Stimulated activated naive CD8-positive, alpha-beta T cell treated with anti-CD3 and anti-CD28 coated beads, Interleukin-15, amount 100 ng/mL, for 72 hours (primary cell): Measurements from ENCODE around the gene VWF.
"Not testable (repeated sequence)": the region's sequence is repeated elsewhere in the genome, so short reads cannot be mapped to it uniquely, and the experiment has no call there.

ENCODE experiments used
- ATAC-seq: fragments of 150-1000 bp; cut with Tn5 transposase; 2 replicates; pipeline ENCODE4 v1.10.0; 2021; ENCODE audit warnings: mild to moderate bottlenecking, moderate library complexity
- DNase-seq, 2 donors: peaks; one replicate each; pipeline ENCODE4 v3.0.0; 2021 to 2022
- H3K27ac Mint-ChIP-seq, 2 donors: one replicate each; pipeline ENCODE4 v1.8.0; 2022; ENCODE audit warnings: mild to moderate bottlenecking in 2 of 2, mixed read lengths in 2 of 2, moderate library complexity in 2 of 2
- H3K27me3 Mint-ChIP-seq: one replicate; pipeline ENCODE4 v1.8.0; 2022; ENCODE audit warnings: mixed read lengths
- H3K4me1 Mint-ChIP-seq: one replicate; pipeline ENCODE4 v1.8.0; 2022; ENCODE audit warnings: mild to moderate bottlenecking, mixed read lengths
- H3K4me3 Mint-ChIP-seq, 2 donors: one replicate each; pipeline ENCODE4 v1.8.0; 2022; ENCODE audit warnings: mild to moderate bottlenecking in 2 of 2, mixed read lengths in 2 of 2, moderate library complexity in 1 of 2
- H3K9me3 Mint-ChIP-seq, 2 donors: one replicate each; pipeline ENCODE4 v1.8.0; 2022; ENCODE audit warnings: mixed read lengths in 2 of 2

Gene VWF

GRCh38 chr12:6124411-6125309 lies at the start of gene VWF:
Gene VWF (minus strand): TSS chr12:6124670. CDS start chr12:6123196, 1,474 bp downstream.
- Mint-ChIP-seq H3K4me3 (no peak within 1 kb of the TSS), H3K4me1 (no peaks in the 10 kb centered on the region), H3K27ac (no peak within 1 kb of the TSS), H3K27me3 (no peaks in the 10 kb centered on the region), H3K9me3 (no peaks in the 10 kb centered on the region)
- DNase-seq (no peak), ATAC-seq (no peak)

GRCh38 chr12:6172862-6173261 lies 48.4 kb upstream of the VWF start:
- Mint-ChIP-seq H3K4me1 (peaks cover 24% of the 10 kb centered on the region), H3K4me3 (no peak overlapping the region), H3K9me3 (peaks cover 0 to 7% of the 10 kb centered on the region in 2 donors), H3K27ac (no peak overlapping the region), H3K27me3 (no peaks in the 10 kb centered on the region)
- DNase-seq (no peak), ATAC-seq (no peak)

- Mint-ChIP-seq H3K9me3 (peaks cover 0 to 7% of the 10 kb centered on the region in 2 donors), H3K27me3 (no peaks in the 10 kb centered on the region), H3K27ac (no peak overlapping the region), H3K4me3 (no peak overlapping the region), H3K4me1 (peaks cover 32% of the 10 kb centered on the region)
- DNase-seq (no peak), ATAC-seq (no peak)
Observed at GRCh38 chr12:6172086-6172485, 47.6 kb upstream of the VWF start.

GRCh38 chr12:6171409-6172015 lies 47.0 kb upstream of the VWF start:
- Mint-ChIP-seq H3K4me3 (no peak overlapping the region), H3K27ac (no peak overlapping the region), H3K4me1 (peaks cover 38% of the 10 kb centered on the region), H3K27me3 (no peaks in the 10 kb centered on the region), H3K9me3 (peaks cover 0 to 7% of the 10 kb centered on the region in 2 donors)
- ATAC-seq (no peak), DNase-seq (no peak)

DNA sequence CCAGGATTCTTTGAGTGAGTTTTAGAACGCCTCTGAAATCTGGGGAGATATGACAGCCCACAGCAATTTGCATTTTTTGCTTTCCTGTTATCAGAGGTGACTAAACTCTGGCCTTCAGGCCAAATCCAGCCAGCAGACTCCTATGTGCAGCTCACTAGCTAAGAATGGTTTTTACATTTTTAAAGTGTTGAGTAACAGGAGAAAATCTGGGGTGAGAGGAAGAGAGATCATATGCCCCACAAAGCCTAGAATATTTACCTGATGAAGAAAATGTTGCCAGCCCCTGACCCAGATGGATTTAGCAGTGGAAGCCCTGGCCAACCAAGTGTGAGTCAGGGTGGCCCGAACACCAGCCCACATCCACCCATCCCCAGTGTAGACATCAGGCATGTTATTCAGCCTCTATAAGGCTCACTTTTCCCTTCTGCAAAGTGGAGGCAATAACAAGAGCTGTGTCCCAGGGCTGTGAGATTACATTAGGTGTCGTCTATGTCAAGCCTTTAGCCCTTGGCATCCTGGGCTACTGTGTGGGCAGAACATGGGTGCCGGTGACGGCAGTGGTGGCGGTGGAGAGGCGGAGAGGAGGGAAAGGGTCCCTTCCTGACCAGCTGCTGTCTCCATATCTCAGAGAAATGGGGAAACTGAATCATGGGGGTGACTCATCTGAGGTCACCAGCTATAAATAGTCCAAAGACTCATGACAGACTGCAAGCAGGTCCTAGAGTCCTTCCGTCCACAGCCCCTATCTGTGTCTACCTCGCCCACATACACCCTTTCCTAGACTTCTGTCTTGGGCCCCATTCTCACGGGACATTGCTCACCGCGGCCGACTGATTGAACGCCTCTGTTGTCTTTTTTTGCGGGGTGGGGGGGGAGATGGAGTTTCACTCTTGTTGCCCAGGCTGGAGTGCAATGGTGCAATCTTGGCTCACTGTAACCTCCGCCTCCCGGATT lies 43.1 kb upstream of the VWF start:
- H3K27me3 Mint-ChIP-seq = no peaks in the 10 kb centered on the region
- H3K27ac Mint-ChIP-seq = peak overlapping the region; percentile 98 to 99
- H3K4me1 Mint-ChIP-seq = peaks cover 43% of the 10 kb centered on the region
- peak overlapping the region; percentile 56 to 77 for H3K4me3 Mint-ChIP-seq
- H3K9me3 Mint-ChIP-seq = no peaks in the 10 kb centered on the region
- DNase-seq (peak; percentile 76 to 86), ATAC-seq (peak; percentile 95)

GRCh38 chr12:6166808-6167207 lies 42.3 kb upstream of the VWF start:
- ATAC-seq = no peak
- DNase-seq = no peak
- no peaks in the 10 kb centered on the region for H3K27me3 Mint-ChIP-seq
- peak overlapping the region; percentile 39 to 77 for H3K4me3 Mint-ChIP-seq
- H3K27ac Mint-ChIP-seq = peak overlapping the region; percentile 98 to 99
- H3K4me1 Mint-ChIP-seq = peaks cover 43% of the 10 kb centered on the region
- no peaks in the 10 kb centered on the region for H3K9me3 Mint-ChIP-seq

- no peak overlapping the region for H3K27ac Mint-ChIP-seq
- H3K27me3 Mint-ChIP-seq = no peaks in the 10 kb centered on the region
- no peak overlapping the region for H3K4me3 Mint-ChIP-seq
- peaks cover 46% of the 10 kb centered on the region for H3K4me1 Mint-ChIP-seq
- DNase-seq = no peak
- no peak for ATAC-seq
- H3K9me3 Mint-ChIP-seq = no peaks in the 10 kb centered on the region
Observed at GRCh38 chr12:6165395-6165794, 40.9 kb upstream of the VWF start.

DNA sequence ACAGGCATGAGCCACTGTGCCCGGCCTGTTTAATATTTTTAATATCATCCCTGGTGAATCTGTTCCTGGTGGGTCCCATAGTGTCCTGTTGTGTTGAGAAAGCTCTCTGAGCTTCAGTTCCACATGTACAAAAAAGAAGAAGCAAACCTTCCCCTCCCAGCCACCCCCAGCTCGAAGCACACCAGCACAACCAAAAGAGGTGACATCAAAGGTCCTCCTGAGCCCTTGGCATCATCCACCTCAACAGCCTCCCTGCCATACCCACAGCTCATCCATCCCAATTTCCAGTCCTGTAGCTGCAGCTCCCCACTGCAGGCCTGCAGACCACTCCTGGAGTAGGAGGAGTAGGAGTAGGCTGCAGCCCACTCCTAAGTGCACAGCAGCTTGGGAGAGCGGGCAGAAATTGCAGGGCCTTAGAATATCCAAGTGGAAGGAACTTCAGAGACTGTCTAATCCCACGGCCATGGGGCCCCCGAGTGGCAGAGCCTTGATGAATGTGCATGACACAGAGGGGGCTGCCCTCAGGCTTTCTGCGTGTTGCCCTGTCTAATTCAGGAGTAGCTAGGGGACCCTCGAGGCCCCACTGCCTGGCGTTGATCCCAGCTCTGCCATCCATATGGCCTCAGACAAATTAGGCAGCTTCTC lies 39.1 kb upstream of the VWF start:
- no peaks in the 10 kb centered on the region for H3K9me3 Mint-ChIP-seq
- DNase-seq = no peak
- no peak overlapping the region for H3K4me3 Mint-ChIP-seq
- no peak for ATAC-seq
- H3K27ac Mint-ChIP-seq = no peak overlapping the region
- H3K4me1 Mint-ChIP-seq = peaks cover 40% of the 10 kb centered on the region
- H3K27me3 Mint-ChIP-seq = no peaks in the 10 kb centered on the region

- no peaks in the 10 kb centered on the region for H3K9me3 Mint-ChIP-seq
- DNase-seq (no peak), ATAC-seq (no peak)
- H3K27me3 Mint-ChIP-seq = no peaks in the 10 kb centered on the region
- no peak overlapping the region for H3K27ac Mint-ChIP-seq
- peaks cover 28% of the 10 kb centered on the region for H3K4me1 Mint-ChIP-seq
- no peak overlapping the region for H3K4me3 Mint-ChIP-seq
Observed at GRCh38 chr12:6161124-6161882, 36.8 kb upstream of the VWF start.

- not testable (repeated sequence) for H3K9me3 Mint-ChIP-seq, H3K4me3 Mint-ChIP-seq, H3K27me3 Mint-ChIP-seq, DNase-seq, ATAC-seq
- H3K27ac Mint-ChIP-seq = peak overlapping the region; percentile 27 to 57
- peaks cover 25% of the 10 kb centered on the region for H3K4me1 Mint-ChIP-seq
Observed at GRCh38 chr12:6160049-6160649, 35.7 kb upstream of the VWF start.

DNA sequence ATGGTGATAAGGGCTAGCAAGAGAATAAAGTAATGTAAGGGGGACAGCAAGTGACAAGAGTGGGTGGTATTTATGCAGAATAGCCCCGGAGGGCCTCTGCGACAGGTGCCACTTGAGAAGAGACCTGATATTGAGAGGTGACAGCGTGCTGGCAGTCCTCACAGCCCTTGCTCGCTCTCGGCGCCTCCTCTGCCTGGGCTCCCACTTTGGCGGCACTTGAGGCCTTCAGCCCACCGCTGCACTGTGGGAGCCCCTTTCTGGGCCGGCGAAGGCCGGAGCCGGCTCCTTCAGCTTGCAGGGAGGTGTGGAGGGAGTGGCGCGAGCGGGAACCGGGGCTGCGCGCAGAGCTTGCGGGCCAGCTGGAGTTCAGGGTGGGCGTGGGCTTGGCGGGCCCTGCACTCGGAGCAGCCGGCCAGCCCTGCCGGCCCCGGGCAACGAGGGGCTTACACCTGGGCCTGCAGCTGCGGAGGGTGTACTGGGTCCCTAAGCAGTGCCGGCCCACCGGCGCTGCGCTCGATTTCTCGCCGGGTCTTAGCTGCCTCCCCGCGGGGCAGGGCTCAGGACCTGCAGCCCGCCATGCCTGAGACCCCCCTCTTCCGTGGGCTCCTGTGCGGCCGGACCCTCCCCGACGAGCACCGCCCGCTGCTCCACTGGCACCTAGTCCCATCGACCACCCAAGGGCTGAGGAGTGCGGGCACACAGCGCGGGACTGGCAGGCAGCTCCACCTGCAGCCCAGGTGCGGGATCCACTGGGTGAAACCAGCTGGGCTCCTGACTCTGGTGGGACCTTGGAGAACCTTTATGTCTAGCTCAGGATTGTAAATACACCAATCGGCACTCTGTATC lies 34.9 kb upstream of the VWF start:
- H3K9me3 Mint-ChIP-seq, ATAC-seq, H3K27me3 Mint-ChIP-seq, H3K4me3 Mint-ChIP-seq, DNase-seq: not testable (repeated sequence)
- H3K27ac Mint-ChIP-seq = peak overlapping the region; percentile 27 to 57
- H3K4me1 Mint-ChIP-seq = peaks cover 25% of the 10 kb centered on the region

- Mint-ChIP-seq H3K27ac (peak overlapping the region in 1 of 2 donors; percentile 28), H3K9me3 (no peaks in the 10 kb centered on the region)
Observed at GRCh38 chr12:6158749-6159148, 34.3 kb upstream of the VWF start.

GRCh38 chr12:6158255-6158654 lies 33.8 kb upstream of the VWF start:
- no peaks in the 10 kb centered on the region for H3K9me3 Mint-ChIP-seq
- no peak for DNase-seq
- H3K4me1 Mint-ChIP-seq = peaks cover 25% of the 10 kb centered on the region
- no peak for ATAC-seq
- peak overlapping the region in 1 of 2 donors; percentile 43 for H3K27ac Mint-ChIP-seq
- no peak overlapping the region for H3K4me3 Mint-ChIP-seq
- no peaks in the 10 kb centered on the region for H3K27me3 Mint-ChIP-seq

More at GRCh38 chr12:6158749-6159148, 34.3 kb upstream of the VWF start:
- H3K4me3 Mint-ChIP-seq = peak overlapping the region in 1 of 2 donors; percentile 34
- H3K4me1 Mint-ChIP-seq = peaks cover 25% of the 10 kb centered on the region
- H3K27me3 Mint-ChIP-seq = no peaks in the 10 kb centered on the region
- DNase-seq = no peak
- ATAC-seq = no peak
